GM23338 (cell line): ENCODE results near the gene TBC1D5.

Experiments used
- CREB1 ChIP-seq: fragments of 250-450 bp; sonication (Bioruptor Pico); IDR thresholded peaks from 2 replicates; pipeline ENCODE4 v1.5.0; 2020; ENCODE audit warnings: low read depth, mild to moderate bottlenecking, moderate library complexity
- EZH2 ChIP-seq: fragments of 200-600 bp; sonication (generic); IDR thresholded peaks from one replicate; pipeline ENCODE4 v1.8.0; 2017; ENCODE audit warnings: antibody characterized with exemption, mild to moderate bottlenecking, low read depth; ENCODE audit not compliant: unreplicated experiment
- EZH2phosphoT487 ChIP-seq: fragments of 200-600 bp; sonication (generic); IDR thresholded peaks from one replicate; pipeline ENCODE4 v1.8.1; 2018; ENCODE audit warnings: antibody characterized with exemption; ENCODE audit not compliant: unreplicated experiment
- JUNB ChIP-seq: IDR thresholded peaks from one replicate; pipeline ENCODE4 v1.6.1; 2016; ENCODE audit warnings: antibody characterized with exemption; ENCODE audit not compliant: unreplicated experiment
- NANOG ChIP-seq: IDR thresholded peaks from 2 replicates; pipeline ENCODE4 v1.6.1; 2016; ENCODE audit warnings: antibody characterized with exemption, borderline replicate concordance
- POLR2AphosphoS5 ChIP-seq: IDR thresholded peaks from 2 replicates; pipeline ENCODE4 v1.6.1; 2016; ENCODE audit warnings: antibody characterized with exemption, low read depth
- STAT1 ChIP-seq: IDR thresholded peaks from one replicate; pipeline ENCODE4 v1.6.1; 2016; ENCODE audit warnings: antibody characterized with exemption; ENCODE audit not compliant: unreplicated experiment
- ZNF114 ChIP-seq: fragments of 250-450 bp; sonication (Bioruptor Pico); IDR thresholded peaks from 2 replicates; pipeline ENCODE4 v1.5.0; 2020; ENCODE audit warnings: mild to moderate bottlenecking, moderate library complexity
- ZNF331 ChIP-seq: fragments of 250-450 bp; sonication (Bioruptor Pico); IDR thresholded peaks from 2 replicates; pipeline ENCODE4 v1.5.0; 2020; ENCODE audit warnings: low read depth, mild to moderate bottlenecking, moderate library complexity
- ZNF462 ChIP-seq: fragments of 250-450 bp; sonication (Bioruptor Pico); IDR thresholded peaks from 2 replicates; pipeline ENCODE4 v1.5.0; 2020; ENCODE audit warnings: mild to moderate bottlenecking, moderate library complexity
- TF ChIP-seq, protein P1 (sequence below), 2 experiments: fragments of 200-600 bp in 1 of 2; sonication (generic) in 1 of 2; conservative IDR thresholded peaks; 2 replicates each; pipeline versions ENCODE4 v1.5.1 to v1.6.1; 2016 to 2017; ENCODE audit warnings: antibody characterized with exemption in 2 of 2, low read depth in 2 of 2, mild to moderate bottlenecking in 2 of 2, moderate library complexity in 1 of 2
- TF ChIP-seq, protein P2 (sequence below): IDR thresholded peaks from one replicate; pipeline ENCODE4 v1.6.1; 2018; ENCODE audit warnings: antibody characterized with exemption; ENCODE audit not compliant: unreplicated experiment
- TF ChIP-seq, protein P3 (sequence below): IDR thresholded peaks from 2 replicates; pipeline ENCODE4 v1.6.1; 2016; ENCODE audit warnings: antibody characterized with exemption

DNA sequence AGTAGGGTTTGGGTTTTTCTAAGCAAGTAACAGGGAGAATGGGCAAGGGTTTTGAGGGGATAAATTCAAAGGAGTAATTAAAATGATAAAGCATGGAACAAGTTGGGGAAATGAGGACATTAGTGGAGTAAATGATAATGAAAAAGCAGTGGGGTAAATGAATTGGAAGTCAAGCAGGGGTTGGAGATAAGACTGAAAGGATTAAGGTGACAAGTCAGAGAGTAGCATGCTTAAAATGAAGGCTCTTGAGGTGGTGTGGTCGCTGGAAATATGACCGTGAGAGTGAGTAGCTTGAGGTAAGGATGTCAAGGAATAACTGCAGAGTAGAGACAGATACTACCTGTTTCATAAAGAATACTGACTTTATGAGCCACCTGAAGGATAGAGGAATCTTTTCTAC lies 408.5 kb downstream of the TBC1D5 start:
- TF ChIP-seq POLR2AphosphoS5 = no peak
- TF ChIP-seq, protein P1, sequence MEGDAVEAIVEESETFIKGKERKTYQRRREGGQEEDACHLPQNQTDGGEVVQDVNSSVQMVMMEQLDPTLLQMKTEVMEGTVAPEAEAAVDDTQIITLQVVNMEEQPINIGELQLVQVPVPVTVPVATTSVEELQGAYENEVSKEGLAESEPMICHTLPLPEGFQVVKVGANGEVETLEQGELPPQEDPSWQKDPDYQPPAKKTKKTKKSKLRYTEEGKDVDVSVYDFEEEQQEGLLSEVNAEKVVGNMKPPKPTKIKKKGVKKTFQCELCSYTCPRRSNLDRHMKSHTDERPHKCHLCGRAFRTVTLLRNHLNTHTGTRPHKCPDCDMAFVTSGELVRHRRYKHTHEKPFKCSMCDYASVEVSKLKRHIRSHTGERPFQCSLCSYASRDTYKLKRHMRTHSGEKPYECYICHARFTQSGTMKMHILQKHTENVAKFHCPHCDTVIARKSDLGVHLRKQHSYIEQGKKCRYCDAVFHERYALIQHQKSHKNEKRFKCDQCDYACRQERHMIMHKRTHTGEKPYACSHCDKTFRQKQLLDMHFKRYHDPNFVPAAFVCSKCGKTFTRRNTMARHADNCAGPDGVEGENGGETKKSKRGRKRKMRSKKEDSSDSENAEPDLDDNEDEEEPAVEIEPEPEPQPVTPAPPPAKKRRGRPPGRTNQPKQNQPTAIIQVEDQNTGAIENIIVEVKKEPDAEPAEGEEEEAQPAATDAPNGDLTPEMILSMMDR (conservative IDR thresholded peaks at IDR 0.05; ENCODE audit: low read depth in 2 of 2) = no peak
- TF ChIP-seq ZNF331 = no peak
- TF ChIP-seq, protein P2, sequence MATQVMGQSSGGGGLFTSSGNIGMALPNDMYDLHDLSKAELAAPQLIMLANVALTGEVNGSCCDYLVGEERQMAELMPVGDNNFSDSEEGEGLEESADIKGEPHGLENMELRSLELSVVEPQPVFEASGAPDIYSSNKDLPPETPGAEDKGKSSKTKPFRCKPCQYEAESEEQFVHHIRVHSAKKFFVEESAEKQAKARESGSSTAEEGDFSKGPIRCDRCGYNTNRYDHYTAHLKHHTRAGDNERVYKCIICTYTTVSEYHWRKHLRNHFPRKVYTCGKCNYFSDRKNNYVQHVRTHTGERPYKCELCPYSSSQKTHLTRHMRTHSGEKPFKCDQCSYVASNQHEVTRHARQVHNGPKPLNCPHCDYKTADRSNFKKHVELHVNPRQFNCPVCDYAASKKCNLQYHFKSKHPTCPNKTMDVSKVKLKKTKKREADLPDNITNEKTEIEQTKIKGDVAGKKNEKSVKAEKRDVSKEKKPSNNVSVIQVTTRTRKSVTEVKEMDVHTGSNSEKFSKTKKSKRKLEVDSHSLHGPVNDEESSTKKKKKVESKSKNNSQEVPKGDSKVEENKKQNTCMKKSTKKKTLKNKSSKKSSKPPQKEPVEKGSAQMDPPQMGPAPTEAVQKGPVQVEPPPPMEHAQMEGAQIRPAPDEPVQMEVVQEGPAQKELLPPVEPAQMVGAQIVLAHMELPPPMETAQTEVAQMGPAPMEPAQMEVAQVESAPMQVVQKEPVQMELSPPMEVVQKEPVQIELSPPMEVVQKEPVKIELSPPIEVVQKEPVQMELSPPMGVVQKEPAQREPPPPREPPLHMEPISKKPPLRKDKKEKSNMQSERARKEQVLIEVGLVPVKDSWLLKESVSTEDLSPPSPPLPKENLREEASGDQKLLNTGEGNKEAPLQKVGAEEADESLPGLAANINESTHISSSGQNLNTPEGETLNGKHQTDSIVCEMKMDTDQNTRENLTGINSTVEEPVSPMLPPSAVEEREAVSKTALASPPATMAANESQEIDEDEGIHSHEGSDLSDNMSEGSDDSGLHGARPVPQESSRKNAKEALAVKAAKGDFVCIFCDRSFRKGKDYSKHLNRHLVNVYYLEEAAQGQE = no peak
- no peak for TF ChIP-seq JUNB
- no peak for TF ChIP-seq EZH2phosphoT487
- no peak for TF ChIP-seq EZH2
- no peak for TF ChIP-seq CREB1 (CRISPR knock-in tag)
- no peak for TF ChIP-seq STAT1
- no peak for TF ChIP-seq ZNF114 (CRISPR knock-in tag)
- TF ChIP-seq NANOG = no peak
- TF ChIP-seq, protein P3, sequence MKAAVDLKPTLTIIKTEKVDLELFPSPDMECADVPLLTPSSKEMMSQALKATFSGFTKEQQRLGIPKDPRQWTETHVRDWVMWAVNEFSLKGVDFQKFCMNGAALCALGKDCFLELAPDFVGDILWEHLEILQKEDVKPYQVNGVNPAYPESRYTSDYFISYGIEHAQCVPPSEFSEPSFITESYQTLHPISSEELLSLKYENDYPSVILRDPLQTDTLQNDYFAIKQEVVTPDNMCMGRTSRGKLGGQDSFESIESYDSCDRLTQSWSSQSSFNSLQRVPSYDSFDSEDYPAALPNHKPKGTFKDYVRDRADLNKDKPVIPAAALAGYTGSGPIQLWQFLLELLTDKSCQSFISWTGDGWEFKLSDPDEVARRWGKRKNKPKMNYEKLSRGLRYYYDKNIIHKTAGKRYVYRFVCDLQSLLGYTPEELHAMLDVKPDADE = no peak
- no peak for TF ChIP-seq ZNF462 (CRISPR knock-in tag)
